HEK293 (cell line): ENCODE data around the gene HARS1.

Experiments used
- ATF2 ChIP-seq: fragments of 450-650 bp; formaldehyde crosslinking; IDR thresholded peaks from 2 replicates; pipeline ENCODE4 v1.5.1; 2016; ENCODE audit warnings: missing biosample characterization, missing genetic modification characterization, low read depth
- EGR2 ChIP-seq: fragments of 450-650 bp; formaldehyde crosslinking; IDR thresholded peaks from 2 replicates; pipeline ENCODE4 v1.5.1; 2016; ENCODE audit warnings: low read depth, missing biosample characterization, missing genetic modification characterization
- GLI4 ChIP-seq: fragments of 450-650 bp; formaldehyde crosslinking; IDR thresholded peaks from 2 replicates; pipeline ENCODE4 v1.5.1; 2016; ENCODE audit warnings: missing biosample characterization, missing genetic modification characterization
- HOXA7 ChIP-seq: sonication (generic); formaldehyde crosslinking; IDR thresholded peaks from 2 replicates; pipeline ENCODE4 v1.8.1; 2022; ENCODE audit warnings: missing genetic modification reagents, borderline replicate concordance
- KLF1 ChIP-seq: fragments of 450-650 bp; formaldehyde crosslinking; IDR thresholded peaks from 2 replicates; pipeline ENCODE4 v1.5.1; 2016; ENCODE audit warnings: missing biosample characterization, missing genetic modification characterization
- PATZ1 ChIP-seq: fragments of 450-650 bp; formaldehyde crosslinking; IDR thresholded peaks from 2 replicates; pipeline ENCODE4 v1.5.1; 2016; ENCODE audit warnings: missing biosample characterization, missing genetic modification characterization
- REPIN1 ChIP-seq: fragments of 450-650 bp; formaldehyde crosslinking; IDR thresholded peaks from 2 replicates; pipeline ENCODE4 v1.5.1; 2017; ENCODE audit warnings: missing biosample characterization, missing genetic modification characterization, low read depth
- WT1 ChIP-seq: fragments of 450-650 bp; formaldehyde crosslinking; IDR thresholded peaks from 2 replicates; pipeline ENCODE4 v1.5.1; 2016; ENCODE audit warnings: missing biosample characterization, missing genetic modification characterization
- ZBTB6 ChIP-seq: fragments of 450-650 bp; formaldehyde crosslinking; IDR thresholded peaks from 2 replicates; pipeline ENCODE4 v1.5.1; 2017; ENCODE audit warnings: missing biosample characterization, missing genetic modification characterization
- ZBTB8A ChIP-seq: fragments of 450-650 bp; formaldehyde crosslinking; IDR thresholded peaks from 2 replicates; pipeline ENCODE4 v1.5.1; 2016; ENCODE audit warnings: missing biosample characterization, missing genetic modification characterization
- ZNF157 ChIP-seq: fragments of 450-650 bp; formaldehyde crosslinking; IDR thresholded peaks from 2 replicates; pipeline ENCODE4 v1.5.1; 2016; ENCODE audit warnings: missing biosample characterization, missing genetic modification characterization
- ZNF18 ChIP-seq: fragments of 450-650 bp; formaldehyde crosslinking; IDR thresholded peaks from 2 replicates; pipeline ENCODE4 v1.5.1; 2016; ENCODE audit warnings: missing biosample characterization, missing genetic modification characterization
- ZNF221 ChIP-seq: fragments of 450-650 bp; formaldehyde crosslinking; IDR thresholded peaks from 2 replicates; pipeline ENCODE4 v1.5.1; 2017; ENCODE audit warnings: missing biosample characterization, missing genetic modification characterization, borderline replicate concordance
- ZNF324 ChIP-seq: fragments of 450-650 bp; formaldehyde crosslinking; IDR thresholded peaks from 2 replicates; pipeline ENCODE4 v1.5.1; 2016; ENCODE audit warnings: missing biosample characterization, missing genetic modification characterization
- ZNF501 ChIP-seq: fragments of 450-650 bp; formaldehyde crosslinking; IDR thresholded peaks from 2 replicates; pipeline ENCODE4 v1.5.1; 2016; ENCODE audit warnings: missing biosample characterization, missing genetic modification characterization
- ZNF610 ChIP-seq: fragments of 450-650 bp; formaldehyde crosslinking; IDR thresholded peaks from 2 replicates; pipeline ENCODE4 v1.5.1; 2016; ENCODE audit warnings: missing biosample characterization, missing genetic modification characterization, borderline replicate concordance
- ZNF639 ChIP-seq: fragments of 450-650 bp; formaldehyde crosslinking; IDR thresholded peaks from 2 replicates; pipeline ENCODE4 v1.5.1; 2016; ENCODE audit warnings: missing biosample characterization, missing genetic modification characterization
- ZNF76 ChIP-seq: fragments of 450-650 bp; formaldehyde crosslinking; IDR thresholded peaks from 2 replicates; pipeline ENCODE4; 2016; ENCODE audit warnings: low read depth, missing biosample characterization, missing genetic modification characterization, borderline replicate concordance
- ZNF830 ChIP-seq: fragments of 450-650 bp; IDR thresholded peaks from 2 replicates; pipeline ENCODE4 v1.5.0; 2018; ENCODE audit warnings: missing biosample characterization, missing genetic modification characterization, low read depth, mild to moderate bottlenecking, moderate library complexity
- ZNF837 ChIP-seq: fragments of 450-650 bp; formaldehyde crosslinking; IDR thresholded peaks from 2 replicates; pipeline ENCODE4 v1.5.1; 2016; ENCODE audit warnings: missing biosample characterization, missing genetic modification characterization
- ZSCAN23 ChIP-seq: fragments of 450-650 bp; formaldehyde crosslinking; IDR thresholded peaks from 2 replicates; pipeline ENCODE4 v1.5.1; 2016; ENCODE audit warnings: missing biosample characterization, missing genetic modification characterization
- ZSCAN30 ChIP-seq: fragments of 450-650 bp; IDR thresholded peaks from 2 replicates; pipeline ENCODE4 v1.5.1; 2018; ENCODE audit warnings: missing biosample characterization, mild to moderate bottlenecking, missing genetic modification characterization, moderate library complexity
- TF ChIP-seq, protein P1 (sequence below): fragments of 450-650 bp; formaldehyde crosslinking; IDR thresholded peaks from 2 replicates; pipeline ENCODE4 v1.5.1; 2016; ENCODE audit warnings: missing biosample characterization, missing genetic modification characterization
- TF ChIP-seq, protein P2 (sequence below): fragments of 450-650 bp; formaldehyde crosslinking; IDR thresholded peaks from 2 replicates; pipeline ENCODE4 v1.5.1; 2016; ENCODE audit warnings: missing biosample characterization, missing genetic modification characterization

The HARS1 gene

DNA sequence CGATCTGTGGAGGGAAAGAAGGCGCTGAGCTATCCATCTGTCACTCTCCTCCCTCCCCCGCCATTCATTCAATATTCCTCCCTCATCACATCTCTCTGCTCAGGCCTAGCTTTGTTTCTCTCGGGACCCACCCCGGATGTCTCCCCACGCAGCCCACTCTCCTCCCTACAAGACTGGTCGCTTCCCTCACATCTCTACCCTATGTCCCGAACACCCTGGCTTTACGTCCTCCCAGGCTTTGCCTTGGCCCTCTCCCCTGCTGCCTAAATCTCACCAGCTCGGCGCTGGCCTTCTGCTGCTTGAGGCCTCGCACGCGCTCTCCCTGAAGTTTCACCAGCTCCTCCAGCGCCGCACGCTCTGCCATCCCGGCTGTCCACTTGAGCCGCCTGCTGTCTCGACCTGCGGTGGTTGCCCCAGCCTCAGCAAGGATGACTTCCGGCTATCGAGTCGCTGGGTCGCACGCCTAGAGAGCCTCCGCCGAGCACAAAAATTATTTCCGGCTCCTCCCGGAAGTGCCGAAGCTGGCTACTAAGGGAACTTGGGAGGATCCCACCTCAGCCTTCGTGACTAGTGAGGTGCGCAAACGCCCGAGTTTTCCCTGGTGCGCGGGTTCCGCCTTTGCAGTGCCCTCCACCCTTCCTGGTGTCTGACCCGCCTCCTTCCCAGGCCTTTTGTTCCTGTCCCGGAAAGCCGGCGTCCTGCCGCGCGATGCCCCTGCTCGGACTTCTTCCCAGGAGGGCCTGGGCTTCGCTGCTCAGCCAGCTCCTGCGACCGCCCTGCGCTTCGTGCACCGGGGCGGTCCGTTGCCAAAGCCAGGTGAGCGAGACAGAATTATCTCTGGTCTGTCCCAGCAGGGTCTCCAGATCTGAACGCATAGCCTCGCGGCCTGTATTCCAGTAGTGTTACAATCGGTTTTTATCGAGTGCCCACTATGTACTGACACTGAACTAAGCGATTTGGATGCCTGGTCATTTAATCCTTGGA lies at the start of gene HARS1, which contains the start of gene HARS2 (continued):
- peak; percentile 31; the same call in 1 of the 2 replicates for TF ChIP-seq ZNF18 (tag by site-specific recombination)
- TF ChIP-seq, protein P1, sequence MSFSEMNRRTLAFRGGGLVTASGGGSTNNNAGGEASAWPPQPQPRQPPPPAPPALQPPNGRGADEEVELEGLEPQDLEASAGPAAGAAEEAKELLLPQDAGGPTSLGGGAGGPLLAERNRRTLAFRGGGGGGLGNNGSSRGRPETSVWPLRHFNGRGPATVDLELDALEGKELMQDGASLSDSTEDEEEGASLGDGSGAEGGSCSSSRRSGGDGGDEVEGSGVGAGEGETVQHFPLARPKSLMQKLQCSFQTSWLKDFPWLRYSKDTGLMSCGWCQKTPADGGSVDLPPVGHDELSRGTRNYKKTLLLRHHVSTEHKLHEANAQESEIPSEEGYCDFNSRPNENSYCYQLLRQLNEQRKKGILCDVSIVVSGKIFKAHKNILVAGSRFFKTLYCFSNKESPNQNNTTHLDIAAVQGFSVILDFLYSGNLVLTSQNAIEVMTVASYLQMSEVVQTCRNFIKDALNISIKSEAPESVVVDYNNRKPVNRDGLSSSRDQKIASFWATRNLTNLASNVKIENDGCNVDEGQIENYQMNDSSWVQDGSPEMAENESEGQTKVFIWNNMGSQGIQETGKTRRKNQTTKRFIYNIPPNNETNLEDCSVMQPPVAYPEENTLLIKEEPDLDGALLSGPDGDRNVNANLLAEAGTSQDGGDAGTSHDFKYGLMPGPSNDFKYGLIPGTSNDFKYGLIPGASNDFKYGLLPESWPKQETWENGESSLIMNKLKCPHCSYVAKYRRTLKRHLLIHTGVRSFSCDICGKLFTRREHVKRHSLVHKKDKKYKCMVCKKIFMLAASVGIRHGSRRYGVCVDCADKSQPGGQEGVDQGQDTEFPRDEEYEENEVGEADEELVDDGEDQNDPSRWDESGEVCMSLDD (tag by site-specific recombination): 0 out of 2 replicates have a peak, but pooled peaks have one; percentile 27
- TF ChIP-seq ZBTB8A (tag by site-specific recombination): peak; percentile 88
- TF ChIP-seq, protein P2, sequence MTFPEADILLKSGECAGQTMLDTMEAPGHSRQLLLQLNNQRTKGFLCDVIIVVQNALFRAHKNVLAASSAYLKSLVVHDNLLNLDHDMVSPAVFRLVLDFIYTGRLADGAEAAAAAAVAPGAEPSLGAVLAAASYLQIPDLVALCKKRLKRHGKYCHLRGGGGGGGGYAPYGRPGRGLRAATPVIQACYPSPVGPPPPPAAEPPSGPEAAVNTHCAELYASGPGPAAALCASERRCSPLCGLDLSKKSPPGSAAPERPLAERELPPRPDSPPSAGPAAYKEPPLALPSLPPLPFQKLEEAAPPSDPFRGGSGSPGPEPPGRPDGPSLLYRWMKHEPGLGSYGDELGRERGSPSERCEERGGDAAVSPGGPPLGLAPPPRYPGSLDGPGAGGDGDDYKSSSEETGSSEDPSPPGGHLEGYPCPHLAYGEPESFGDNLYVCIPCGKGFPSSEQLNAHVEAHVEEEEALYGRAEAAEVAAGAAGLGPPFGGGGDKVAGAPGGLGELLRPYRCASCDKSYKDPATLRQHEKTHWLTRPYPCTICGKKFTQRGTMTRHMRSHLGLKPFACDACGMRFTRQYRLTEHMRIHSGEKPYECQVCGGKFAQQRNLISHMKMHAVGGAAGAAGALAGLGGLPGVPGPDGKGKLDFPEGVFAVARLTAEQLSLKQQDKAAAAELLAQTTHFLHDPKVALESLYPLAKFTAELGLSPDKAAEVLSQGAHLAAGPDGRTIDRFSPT: peak; percentile 95
- no peak for TF ChIP-seq ZNF157
- peak; percentile 86; the same call in 1 of the 2 replicates for TF ChIP-seq GLI4 (tag by site-specific recombination)
- TF ChIP-seq ZBTB6 (tag by site-specific recombination): peak; percentile 81; the same call in 1 of the 2 replicates
- no peak for TF ChIP-seq HOXA7 (CRISPR knock-in tag)
- TF ChIP-seq ZNF324 (tag by site-specific recombination): peak; percentile 70
- peak; percentile 46; the same call in 1 of the 2 replicates for TF ChIP-seq REPIN1 (tag by site-specific recombination)
- TF ChIP-seq ZNF501: peak; percentile 96
- TF ChIP-seq ZSCAN23 (tag by site-specific recombination): peak; percentile 41; the same call in 1 of the 2 replicates
- 0 out of 2 replicates have a peak, but pooled peaks have one; percentile 23 for TF ChIP-seq ZNF837 (tag by site-specific recombination)
- TF ChIP-seq ZSCAN30 (tag by site-specific recombination): peak; percentile 63; the same call in 1 of the 2 replicates
- TF ChIP-seq ZNF830: no peak
- peak; percentile 71; the same call in 1 of the 2 replicates for TF ChIP-seq PATZ1 (tag by site-specific recombination)
- peak; percentile 77; the same call in 1 of the 2 replicates for TF ChIP-seq ZNF76 (tag by site-specific recombination)
- peak; percentile 75; the same call in 1 of the 2 replicates for TF ChIP-seq ZNF610 (tag by site-specific recombination)
- TF ChIP-seq ATF2 (tag by site-specific recombination): no peak
- no peak for TF ChIP-seq ZNF221 (tag by site-specific recombination)
- peak; percentile 64 for TF ChIP-seq WT1 (tag by site-specific recombination)
- peak; percentile 97 for TF ChIP-seq EGR2 (tag by site-specific recombination)
- TF ChIP-seq KLF1 (tag by site-specific recombination): peak; percentile 61
- peak; percentile 78 for TF ChIP-seq ZNF639 (tag by site-specific recombination)
